ENCODE measurements around the gene DIPK2A.
A peak's percentile ranks its signal among the peaks of the same experiment; 100 is the strongest.

The DIPK2A gene

GRCh38 chr3:143988306-143988705 lies 16.7 kb downstream of the DIPK2A start:
- no peak overlapping the region for H3K27ac Mint-ChIP-seq
- DNase-seq, result no peak
- no peak overlapping the region for H3K4me3 Mint-ChIP-seq
- peaks cover 0 to 2% of the 10 kb centered on the region in 2 donors for H3K9me3 Mint-ChIP-seq
- peaks cover 12 to 15% of the 10 kb centered on the region in 2 donors for H3K36me3 Mint-ChIP-seq
- no peaks in the 10 kb centered on the region for H3K27me3 Mint-ChIP-seq
- H3K4me1 Mint-ChIP-seq, result peaks cover 16 to 41% of the 10 kb centered on the region in 2 donors
- ATAC-seq (replicated peaks), result no peak

- Mint-ChIP-seq H3K36me3 (peaks cover 16 to 17% of the 10 kb centered on the region in 2 donors), H3K27me3 (no peaks in the 10 kb centered on the region), H3K4me3 (no peak overlapping the region), H3K9me3 (no peaks in the 10 kb centered on the region), H3K4me1 (peaks cover 10 to 36% of the 10 kb centered on the region in 2 donors), H3K27ac (no peak overlapping the region)
- DNase-seq, result no peak
- no peak for ATAC-seq (replicated peaks)
Measured at GRCh38 chr3:143989461-143989860, 17.8 kb downstream of the DIPK2A start.

DNA sequence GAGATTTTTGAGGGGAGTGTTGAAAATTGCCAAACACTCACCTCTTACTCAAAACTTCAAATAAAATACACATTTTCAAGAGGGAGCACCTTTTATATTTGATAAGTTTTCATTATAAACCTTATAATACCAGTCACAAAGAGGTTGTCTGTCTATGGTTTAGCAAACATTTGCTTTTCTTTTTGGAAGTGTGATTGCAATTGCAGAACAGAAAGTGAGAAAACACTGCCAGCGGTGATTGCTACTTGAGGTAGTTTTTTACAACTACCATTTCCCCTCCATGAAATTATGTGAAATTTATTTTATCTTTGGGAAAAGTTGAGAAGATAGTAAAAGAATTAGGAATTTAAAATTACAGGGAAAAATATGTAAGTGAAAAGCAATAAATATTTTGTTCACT lies 20.1 kb downstream of the DIPK2A start:
- peaks cover 14 to 17% of the 10 kb centered on the region in 2 donors for H3K36me3 Mint-ChIP-seq
- no peaks in the 10 kb centered on the region for H3K27me3 Mint-ChIP-seq
- ATAC-seq (replicated peaks) (no peak), DNase-seq (no peak)
- H3K9me3 Mint-ChIP-seq, result no peaks in the 10 kb centered on the region
- H3K4me3 Mint-ChIP-seq, result no peak overlapping the region
- H3K4me1 Mint-ChIP-seq, result peaks cover 11 to 38% of the 10 kb centered on the region in 2 donors
- H3K27ac Mint-ChIP-seq, result no peak overlapping the region

DNA sequence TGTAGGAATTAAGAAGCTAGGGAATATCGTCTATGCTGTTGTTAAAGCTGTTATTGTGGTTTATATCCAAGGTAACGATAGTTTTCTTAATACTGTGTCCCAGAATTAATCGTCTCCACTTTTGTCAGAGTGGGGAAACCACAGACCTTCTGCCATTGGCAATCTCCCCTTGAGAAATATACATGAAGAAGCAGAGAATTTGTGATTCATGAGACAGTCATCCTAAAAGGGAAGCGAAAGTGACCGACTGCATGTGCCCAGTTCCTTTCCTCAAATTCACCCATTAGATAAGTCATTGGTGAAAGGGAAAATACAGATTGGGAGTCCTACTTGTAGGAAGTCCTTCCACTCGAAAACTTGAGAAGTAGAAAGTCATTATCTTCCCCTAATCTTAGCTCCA lies 26.6 kb downstream of the DIPK2A start:
- Mint-ChIP-seq H3K9me3 (no peaks in the 10 kb centered on the region), H3K4me1 (peaks cover 16 to 58% of the 10 kb centered on the region in 2 donors), H3K4me3 (no peak overlapping the region), H3K36me3 (peaks cover 8 to 24% of the 10 kb centered on the region in 2 donors), H3K27me3 (no peaks in the 10 kb centered on the region), H3K27ac (no peak overlapping the region)
- ATAC-seq (replicated peaks), result peak; percentile 85 to 94
- no peak for DNase-seq

GRCh38 chr3:144003051-144003450 lies 31.4 kb downstream of the DIPK2A start:
- Mint-ChIP-seq H3K4me1 (peaks cover 10 to 32% of the 10 kb centered on the region in 2 donors), H3K36me3 (peaks cover 2 to 16% of the 10 kb centered on the region in 2 donors), H3K27ac (no peak overlapping the region), H3K4me3 (no peak overlapping the region), H3K27me3 (no peaks in the 10 kb centered on the region), H3K9me3 (no peaks in the 10 kb centered on the region)
- DNase-seq, result no peak
- no peak for ATAC-seq (replicated peaks)

DNA sequence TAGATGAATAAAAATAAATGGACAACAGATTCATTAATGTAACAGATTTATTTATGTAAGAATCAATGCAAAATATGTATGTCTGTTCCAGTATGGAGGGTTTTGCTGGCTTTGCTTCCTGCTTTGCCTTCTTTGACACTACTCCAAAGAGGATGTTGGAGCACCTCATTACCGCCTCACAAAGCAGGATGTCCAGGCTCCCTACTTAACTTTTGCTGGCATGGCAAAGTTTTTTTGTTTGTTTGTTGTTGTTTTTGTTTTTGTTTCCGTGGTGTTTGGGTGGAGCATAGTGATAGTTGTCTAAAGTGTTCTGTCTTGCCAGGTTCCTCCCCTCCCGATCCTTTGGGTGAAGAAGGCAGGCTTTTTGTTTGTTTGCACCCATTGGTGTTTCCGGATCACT lies 38.7 kb downstream of the DIPK2A start:
- ATAC-seq (replicated peaks) (no peak), DNase-seq (no peak)
- Mint-ChIP-seq H3K36me3 (no peaks in the 10 kb centered on the region), H3K27me3 (no peaks in the 10 kb centered on the region), H3K9me3 (no peaks in the 10 kb centered on the region), H3K27ac (no peak overlapping the region), H3K4me3 (no peak overlapping the region), H3K4me1 (no peaks in the 10 kb centered on the region)

- no peaks in the 10 kb centered on the region for H3K4me1 Mint-ChIP-seq
Measured at GRCh38 chr3:144011251-144011799, 39.7 kb downstream of the DIPK2A start.

GRCh38 chr3:144015133-144015532 lies 43.5 kb downstream of the DIPK2A start:
- DNase-seq, result no peak
- ATAC-seq (replicated peaks), result no peak
- H3K27ac Mint-ChIP-seq, result no peak overlapping the region
- no peaks in the 10 kb centered on the region for H3K27me3 Mint-ChIP-seq
- H3K9me3 Mint-ChIP-seq, result peaks cover 7 to 8% of the 10 kb centered on the region in 2 donors
- no peak overlapping the region for H3K4me3 Mint-ChIP-seq
- no peaks in the 10 kb centered on the region for H3K4me1 Mint-ChIP-seq
- H3K36me3 Mint-ChIP-seq, result peaks cover 6 to 7% of the 10 kb centered on the region in 2 donors

More at GRCh38 chr3:144011251-144011799, 39.7 kb downstream of the DIPK2A start:
- Mint-ChIP-seq H3K27me3 (no peaks in the 10 kb centered on the region), H3K9me3 (no peaks in the 10 kb centered on the region), H3K36me3 (no peaks in the 10 kb centered on the region), H3K4me3 (no peak overlapping the region), H3K27ac (no peak overlapping the region)
- ATAC-seq (replicated peaks) (no peak), DNase-seq (no peak)

DNA sequence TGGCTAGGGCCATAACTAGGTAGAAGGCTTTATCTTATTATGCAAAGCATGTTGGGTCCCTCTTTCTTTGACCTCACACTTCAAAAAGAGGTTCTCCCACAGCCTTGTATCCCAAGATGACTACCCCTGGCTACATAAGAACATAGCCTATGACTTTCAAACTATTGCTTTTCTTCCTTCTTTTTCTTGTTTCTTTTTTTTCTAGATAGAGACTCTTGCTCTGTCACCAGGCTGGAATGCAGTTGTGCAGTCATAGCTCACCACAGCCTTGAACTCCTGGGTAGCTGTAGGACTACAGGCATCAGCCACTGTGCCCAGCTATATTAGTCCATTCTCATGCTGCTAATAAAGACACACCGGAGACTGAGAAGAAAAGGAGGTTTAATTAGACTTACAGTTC lies 47.2 kb downstream of the DIPK2A start:
- Mint-ChIP-seq H3K4me1 (peaks cover 4 to 6% of the 10 kb centered on the region in 2 donors), H3K4me3 (no peak overlapping the region), H3K27ac (no peak overlapping the region), H3K27me3 (no peaks in the 10 kb centered on the region), H3K36me3 (peaks cover 13% of the 10 kb centered on the region in 2 donors), H3K9me3 (peaks cover 14 to 15% of the 10 kb centered on the region in 2 donors)
- DNase-seq (no peak), ATAC-seq (replicated peaks) (no peak)
